HG03066 (cell line): Measurements from ENCODE around the gene POLRMT.

ENCODE experiments used
- ATAC-seq: cut with Tn5 transposase; IDR thresholded peaks from one replicate; pipeline ENCODE4 v1.9.1; 2021; ENCODE audit warnings: low read depth; ENCODE audit not compliant: unreplicated experiment

POLRMT gene

DNA sequence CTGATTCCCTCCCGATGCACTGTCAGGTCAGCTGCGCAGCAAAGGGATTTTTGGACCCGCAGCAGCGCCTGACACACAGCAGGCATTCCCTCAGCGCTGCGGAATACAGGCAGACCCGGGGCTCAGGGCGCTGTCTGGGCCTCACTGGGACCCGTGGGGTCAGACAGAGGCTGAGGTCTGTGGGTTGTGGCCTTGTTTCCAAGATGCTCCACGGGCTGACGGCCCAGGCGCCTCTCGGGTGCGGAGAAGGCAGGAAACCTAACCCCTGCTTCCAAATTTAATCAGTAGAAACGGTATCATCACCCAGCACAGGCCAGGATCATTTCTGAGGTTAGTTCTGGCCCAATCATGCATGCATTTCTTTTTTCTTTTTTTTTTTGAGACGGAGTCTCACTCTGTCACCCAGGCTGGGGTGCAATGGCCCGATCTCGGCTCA lies 30.4 kb upstream of the POLRMT start:
- ATAC-seq: no peak

DNA sequence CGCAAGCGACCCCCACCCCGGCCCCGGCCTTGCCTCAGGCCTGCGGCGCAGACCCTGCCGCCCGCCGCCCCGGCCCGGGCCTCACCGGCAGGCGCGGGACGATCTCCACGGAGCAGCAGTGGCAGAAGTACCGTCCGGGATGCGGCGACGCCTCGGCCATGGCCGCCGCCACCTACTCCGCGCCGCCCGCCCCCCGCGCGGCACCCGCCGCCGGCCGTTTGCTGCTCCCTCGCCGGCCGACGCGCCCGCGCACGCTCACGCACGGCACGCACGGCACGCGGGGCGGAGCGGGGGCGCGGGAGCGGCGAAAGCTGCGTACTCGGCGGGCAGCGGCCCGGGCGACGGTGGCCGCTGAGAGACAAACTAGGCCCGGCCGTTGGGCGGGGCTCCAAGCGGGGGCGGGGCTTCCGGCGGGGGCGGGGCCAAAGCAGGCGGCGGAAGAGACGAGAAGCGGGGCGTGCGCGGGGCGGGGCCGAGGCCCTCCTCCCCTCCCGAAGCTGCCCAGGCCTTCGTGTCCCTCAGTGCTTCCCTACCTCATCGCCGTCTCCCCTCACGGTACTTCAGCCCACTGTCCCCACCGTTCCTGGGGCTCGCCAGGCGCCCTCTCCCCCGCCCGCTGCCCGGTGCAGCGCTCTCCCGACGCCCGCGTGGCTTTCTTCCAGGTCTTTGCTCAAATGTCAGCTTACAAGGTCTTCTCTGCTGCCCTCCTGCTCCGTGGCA lies 29.8 kb upstream of the POLRMT start, which contains the start of gene RNF126:
RNF126 (minus strand) TSS at position 253 of the 720 bp plus-strand sequence; CDS start at position 160, 93 bp downstream.
- ATAC-seq: peak; percentile 56

DNA sequence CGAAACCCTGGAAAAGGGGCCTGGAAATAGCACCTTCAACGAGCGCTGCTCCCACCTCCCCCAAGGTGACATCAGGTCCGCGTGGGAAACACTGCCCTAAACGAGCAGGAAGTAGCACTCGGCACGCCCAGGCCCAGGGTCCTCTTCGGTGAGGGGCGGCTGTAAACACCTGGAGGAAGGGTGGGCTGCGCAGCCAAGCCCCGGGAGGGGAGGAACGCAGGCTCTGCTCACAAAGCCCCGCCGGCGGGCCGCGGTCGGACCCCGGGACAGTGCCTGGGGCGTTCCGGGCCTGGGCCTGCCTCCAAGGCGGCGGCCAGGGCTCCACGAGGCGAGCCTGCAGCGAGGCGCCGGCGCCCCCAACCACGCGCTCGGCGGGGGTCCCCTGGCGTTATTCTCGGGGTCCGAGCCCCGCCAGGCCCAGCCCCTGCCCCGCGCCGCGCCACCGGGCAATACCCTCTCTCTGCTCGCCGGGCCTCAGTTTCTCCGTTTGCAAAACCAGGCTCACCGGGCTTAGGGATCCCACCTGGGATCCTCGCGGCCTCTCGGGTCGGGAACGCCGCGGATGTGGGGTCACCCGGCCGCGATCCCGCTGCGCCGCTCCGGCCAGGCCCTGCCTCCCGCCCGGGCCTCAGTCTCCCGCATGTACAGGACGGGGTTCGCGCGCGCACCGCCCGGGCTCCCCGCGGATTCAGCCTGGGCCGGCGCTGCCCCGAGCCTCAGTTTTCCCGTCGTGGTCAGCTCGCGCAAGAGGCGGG lies 29.0 kb upstream of the POLRMT start:
- no peak for ATAC-seq

DNA sequence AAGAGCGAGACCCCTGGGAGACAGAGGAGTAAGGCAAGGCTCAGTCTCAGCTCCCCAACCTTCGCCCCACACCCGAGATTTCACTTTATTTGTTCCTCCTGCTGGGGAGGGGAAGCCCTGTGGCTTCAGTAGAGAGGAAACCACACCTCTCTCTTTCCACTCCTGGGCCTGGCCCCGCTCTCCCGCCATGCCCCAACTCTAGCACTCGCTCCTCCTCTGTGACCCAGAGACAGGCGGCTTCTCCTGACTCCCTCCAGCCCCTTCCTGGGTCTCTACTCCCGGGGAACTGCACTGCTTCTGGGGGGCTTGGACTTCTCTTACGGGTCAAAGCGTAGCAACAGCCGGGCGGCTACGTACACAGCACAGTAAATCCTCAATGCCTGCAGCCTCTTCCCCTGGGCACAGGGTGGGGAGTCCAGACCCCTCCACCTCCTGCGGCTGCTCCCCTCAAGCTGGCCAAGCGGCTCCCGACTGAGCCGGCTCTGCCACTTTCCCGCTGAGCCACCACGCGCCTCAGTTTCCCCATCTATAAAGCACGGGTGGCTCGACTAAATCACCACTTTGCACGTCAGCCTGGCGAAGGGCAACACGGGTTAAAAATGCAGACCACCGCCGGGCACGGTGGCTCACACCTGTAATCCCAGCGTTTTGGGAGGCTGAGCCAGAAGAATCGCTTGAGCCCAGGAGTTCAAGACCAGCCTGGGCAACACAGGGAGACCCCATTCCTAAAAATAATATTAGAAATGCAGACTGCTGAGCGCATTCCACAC lies 28.3 kb upstream of the POLRMT start:
- no peak for ATAC-seq

DNA sequence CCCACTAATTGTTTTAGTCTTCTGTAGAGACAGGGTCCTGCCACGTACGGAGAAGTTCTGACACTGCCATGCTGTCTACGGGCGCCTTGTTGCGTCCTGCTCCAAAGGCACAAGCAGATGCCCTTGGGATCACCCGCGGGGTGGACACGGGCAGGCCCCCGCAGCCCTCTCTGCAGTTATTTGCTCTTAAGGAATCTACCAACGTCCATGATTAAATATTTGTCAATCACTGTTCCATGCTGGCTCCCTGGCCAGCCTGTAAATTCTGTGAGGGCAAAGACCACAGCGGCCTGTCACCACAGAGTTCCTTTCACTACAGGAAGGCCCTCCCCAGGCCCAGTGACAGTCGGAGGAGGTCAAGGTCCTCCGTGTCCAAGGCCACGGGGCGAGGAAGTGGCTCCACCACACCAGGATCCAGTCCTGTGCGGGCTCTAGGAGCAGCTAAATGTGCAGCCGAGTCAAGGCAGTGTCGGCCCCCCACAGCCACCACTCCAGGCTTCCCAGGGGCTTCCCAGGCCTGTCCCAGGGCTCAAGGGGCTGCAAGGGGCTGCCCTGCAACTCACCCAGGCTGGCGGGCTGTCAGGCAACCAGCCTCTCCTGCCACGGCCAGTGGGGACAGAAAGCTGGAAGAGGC lies 27.6 kb upstream of the POLRMT start:
- no peak for ATAC-seq

GRCh38 chr19:658916-659839 lies 25.8 kb upstream of the POLRMT start:
- ATAC-seq: no peak

DNA sequence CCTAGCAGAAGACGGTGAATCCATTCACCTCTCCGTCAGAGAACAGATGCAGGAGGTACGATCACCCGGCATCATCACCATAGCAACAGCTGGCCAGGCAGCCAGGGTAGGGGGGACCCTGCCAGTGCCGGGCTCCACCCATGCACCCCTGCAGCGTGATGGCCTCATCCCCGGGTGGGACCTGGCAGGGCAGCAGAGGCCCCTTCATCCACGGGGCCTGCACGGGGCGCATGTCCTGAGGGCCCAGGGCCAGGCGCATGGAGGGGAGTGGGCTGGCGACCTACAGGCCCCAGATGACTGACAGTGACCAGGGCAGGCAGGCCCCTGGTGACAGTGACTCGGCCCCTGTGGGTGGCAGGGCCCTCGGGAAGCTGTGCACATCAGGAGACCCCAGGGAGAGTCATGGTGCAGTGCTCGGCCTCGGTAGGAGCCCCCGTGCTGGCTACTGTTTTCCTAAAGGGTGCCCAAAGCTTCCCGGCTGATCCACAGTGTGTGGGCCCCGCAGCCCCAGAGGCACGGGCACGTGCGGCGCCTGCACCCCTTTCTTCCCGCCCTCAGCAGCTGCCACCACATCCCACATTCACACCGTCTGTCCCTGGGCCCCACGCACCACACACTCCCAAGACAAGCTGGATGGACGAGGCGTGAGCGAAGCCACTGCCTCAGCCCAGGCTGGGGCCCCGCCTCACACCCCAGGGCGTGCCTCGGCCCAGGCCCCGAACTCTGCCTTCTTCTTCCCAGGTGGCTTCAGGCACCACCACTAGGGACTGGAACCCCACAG lies 24.9 kb upstream of the POLRMT start:
- ATAC-seq: no peak

DNA sequence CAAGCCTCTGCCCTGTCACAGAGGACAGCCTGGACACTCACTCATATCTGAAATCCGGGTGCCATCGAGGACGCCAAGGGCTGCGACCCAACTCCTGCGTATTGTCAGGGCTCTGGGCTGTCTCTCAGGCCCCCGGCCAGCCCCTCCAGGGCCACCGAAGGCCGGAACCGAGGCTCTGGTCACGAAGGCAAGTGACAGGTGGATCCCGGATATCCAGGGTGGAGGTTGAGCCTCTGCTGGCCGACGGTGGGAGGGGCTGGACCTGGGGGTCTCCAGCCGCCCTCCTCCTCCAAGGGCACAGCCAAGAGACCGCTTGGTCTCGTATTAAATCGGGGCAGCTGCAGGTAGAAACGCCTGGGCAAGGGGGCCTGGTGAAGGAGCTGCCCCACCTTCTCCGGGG lies 24.3 kb upstream of the POLRMT start:
- no peak for ATAC-seq

- no peak for ATAC-seq
These were observed 23.6 kb upstream of the POLRMT start for GRCh38 chr19:656751-657559.

- no peak for ATAC-seq
These were observed 22.4 kb upstream of the POLRMT start for GRCh38 chr19:655691-656090.

DNA sequence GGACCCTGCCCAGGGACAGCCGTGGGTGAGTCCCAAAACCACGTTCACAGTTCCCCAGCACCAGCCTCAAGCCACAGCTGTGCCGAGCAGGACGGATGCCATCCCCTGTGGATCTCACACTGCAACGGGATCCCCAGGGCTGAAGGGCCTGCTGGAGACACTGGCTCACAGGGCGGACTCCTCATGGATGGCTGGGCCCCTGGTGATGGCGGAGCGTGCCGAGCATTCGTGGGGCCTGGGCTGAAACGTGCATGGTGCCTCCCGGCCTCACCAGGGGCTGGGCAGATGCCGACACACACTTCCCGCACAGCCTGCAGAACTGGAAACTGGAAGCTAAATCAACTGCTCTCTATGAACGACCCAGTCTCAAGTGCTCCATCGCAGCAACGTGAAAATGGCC lies 20.1 kb upstream of the POLRMT start:
- ATAC-seq: no peak

DNA sequence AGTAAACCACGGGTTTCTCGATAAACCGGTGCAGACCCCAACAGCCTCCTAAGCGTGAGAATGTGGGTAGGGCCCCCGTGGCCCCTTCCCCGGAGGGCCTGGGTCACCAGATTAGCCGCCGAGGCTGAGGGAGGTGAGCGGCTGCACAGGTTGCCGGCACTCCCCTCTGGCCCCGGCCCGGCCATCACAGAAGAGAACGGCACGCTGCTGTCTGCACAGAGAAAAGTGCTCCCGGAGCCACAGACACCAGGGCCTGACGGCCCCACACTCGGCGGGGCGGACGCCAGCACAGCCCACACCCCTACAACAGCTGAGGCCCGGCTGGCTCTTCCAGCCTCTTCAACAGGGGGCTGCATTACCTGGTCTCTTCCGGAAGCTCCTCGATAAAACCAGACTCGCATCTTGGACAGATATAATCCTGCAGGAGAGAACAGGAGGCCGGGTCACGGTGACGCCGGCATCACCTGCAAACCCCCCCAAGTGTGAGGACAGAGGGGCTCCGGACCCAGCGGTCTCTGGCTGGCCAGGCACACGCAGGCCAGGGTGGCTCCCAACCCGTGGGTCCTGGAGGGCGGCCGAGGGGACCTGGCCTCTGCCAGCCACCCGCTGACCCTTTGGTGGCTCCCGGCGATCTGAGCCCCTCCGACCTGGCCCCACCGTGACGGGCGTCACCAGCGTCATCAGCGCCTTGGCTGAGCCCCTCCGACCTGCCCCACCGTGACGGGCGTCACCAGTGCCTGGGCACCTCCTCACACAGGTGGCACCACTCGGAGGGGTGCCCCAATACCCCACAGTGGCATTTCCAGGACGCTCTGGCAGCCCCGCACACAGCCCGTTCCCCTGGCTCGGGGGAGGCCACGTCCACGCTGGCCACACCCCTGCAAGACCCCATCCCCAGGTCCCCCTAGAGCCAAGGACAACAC lies 19.4 kb upstream of the POLRMT start:
- no peak for ATAC-seq

GRCh38 chr19:651991-652390 lies 18.7 kb upstream of the POLRMT start:
- ATAC-seq: no peak

GRCh38 chr19:651114-651818 lies 17.9 kb upstream of the POLRMT start:
- ATAC-seq: no peak

- ATAC-seq: no peak
These were observed 16.8 kb upstream of the POLRMT start for GRCh38 chr19:650121-650520.
